HG02884 (cell line): ENCODE data around the gene PCGF6.

Experiments used
- ATAC-seq: cut with Tn5 transposase; IDR thresholded peaks from one replicate; pipeline ENCODE4 v1.9.1; 2021; ENCODE audit warnings: mild to moderate bottlenecking, moderate library complexity; ENCODE audit not compliant: unreplicated experiment

The PCGF6 gene

DNA sequence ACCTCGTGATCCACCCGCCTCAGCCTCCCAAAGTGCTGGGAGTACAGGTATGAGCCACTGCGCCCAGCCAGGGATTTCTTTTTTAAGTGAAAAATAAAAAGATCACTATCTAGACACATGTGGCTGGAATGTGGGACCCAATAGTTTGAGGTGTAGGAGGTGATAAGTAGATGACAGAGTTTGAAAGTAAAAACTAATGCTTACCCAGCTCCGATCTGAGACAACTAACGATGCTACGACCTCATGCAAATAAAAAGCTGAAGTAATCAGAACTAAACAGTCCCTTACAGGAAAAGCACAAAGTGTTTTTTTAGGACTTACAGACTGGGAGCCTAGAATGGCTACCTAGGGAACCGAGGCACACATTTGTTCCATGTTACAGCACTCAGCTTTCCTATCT lies 23.0 kb downstream of the PCGF6 start:
- no peak for ATAC-seq

- no peak for ATAC-seq
Observed at GRCh38 chr10:103316087-103316486, 34.9 kb downstream of the PCGF6 start.

GRCh38 chr10:103310197-103310596 lies 40.7 kb downstream of the PCGF6 start:
- no peak for ATAC-seq

GRCh38 chr10:103307594-103307993 lies 43.3 kb downstream of the PCGF6 start:
- no peak for ATAC-seq

- no peak for ATAC-seq
Observed at GRCh38 chr10:103295374-103296015, 55.4 kb downstream of the PCGF6 start.

GRCh38 chr10:103291588-103291987 lies 59.4 kb downstream of the PCGF6 start:
- no peak for ATAC-seq

DNA sequence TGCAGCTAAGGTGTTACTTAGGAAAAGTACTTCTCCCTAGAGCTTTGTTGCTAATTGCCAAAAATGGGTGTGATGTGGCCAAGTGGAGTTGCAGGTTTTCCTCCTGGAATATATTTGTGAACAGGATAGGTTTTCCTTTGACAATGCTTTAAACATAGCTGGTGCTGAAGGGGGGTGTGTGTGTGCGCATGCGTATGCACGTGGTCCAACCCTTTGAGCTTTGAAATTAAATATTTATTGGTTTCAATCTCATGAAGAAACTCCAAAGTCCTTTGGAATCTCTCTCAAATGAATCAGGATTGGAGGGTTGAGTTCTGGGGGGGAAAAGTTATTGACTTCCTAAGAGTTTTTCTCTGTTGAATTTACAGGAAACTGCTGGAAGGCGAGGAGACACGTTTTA lies 62.9 kb downstream of the PCGF6 start:
- no peak for ATAC-seq

DNA sequence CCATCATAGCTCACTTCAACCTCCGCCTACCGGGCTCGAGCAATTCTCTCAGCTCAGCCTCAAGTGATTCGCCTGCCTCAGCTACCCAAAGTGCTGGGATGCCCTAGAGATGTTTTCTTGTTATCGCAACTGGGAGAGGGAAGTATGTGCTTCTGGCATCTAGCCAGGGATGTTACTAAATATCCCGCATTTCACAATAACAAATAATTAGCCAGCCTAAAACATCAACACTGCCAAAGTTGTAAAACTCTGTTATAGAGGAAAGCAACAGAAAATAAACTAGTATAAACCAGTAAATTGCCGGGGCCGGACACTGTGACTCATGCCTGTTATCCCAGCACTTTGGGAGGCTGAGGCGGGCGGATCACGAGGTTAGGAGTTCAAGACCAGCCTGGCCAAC lies 66.8 kb downstream of the PCGF6 start:
- no peak for ATAC-seq

GRCh38 chr10:103282961-103283360 lies 68.0 kb downstream of the PCGF6 start:
- ATAC-seq = no peak

- no peak for ATAC-seq
Observed at GRCh38 chr10:103281753-103282152, 69.2 kb downstream of the PCGF6 start.

DNA sequence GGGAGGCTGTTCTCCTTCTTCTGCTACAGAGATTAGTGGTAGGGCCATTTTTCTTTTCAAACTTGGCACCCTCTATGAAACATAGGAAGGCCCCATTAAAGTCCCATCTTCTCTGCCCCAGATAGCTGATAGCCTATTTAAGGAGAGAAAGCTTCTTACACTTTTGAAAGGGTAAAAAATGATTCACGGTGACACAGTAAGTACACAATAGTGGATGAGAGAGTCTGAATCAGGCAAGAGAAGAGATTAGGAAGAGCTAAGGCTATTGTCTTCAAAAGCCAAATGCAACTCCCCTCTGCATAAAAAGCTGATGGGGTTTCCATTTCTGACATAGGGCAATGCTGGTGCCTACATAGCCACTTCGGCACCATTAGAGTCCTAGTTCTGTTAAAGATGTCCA lies 70.4 kb downstream of the PCGF6 start:
- ATAC-seq = no peak

- ATAC-seq = no peak
Observed at GRCh38 chr10:103280031-103280430, 70.9 kb downstream of the PCGF6 start.

- ATAC-seq = no peak
Observed at GRCh38 chr10:103278862-103279298, 72.1 kb downstream of the PCGF6 start.

GRCh38 chr10:103278537-103278823 lies 72.5 kb downstream of the PCGF6 start:
- ATAC-seq = no peak

DNA sequence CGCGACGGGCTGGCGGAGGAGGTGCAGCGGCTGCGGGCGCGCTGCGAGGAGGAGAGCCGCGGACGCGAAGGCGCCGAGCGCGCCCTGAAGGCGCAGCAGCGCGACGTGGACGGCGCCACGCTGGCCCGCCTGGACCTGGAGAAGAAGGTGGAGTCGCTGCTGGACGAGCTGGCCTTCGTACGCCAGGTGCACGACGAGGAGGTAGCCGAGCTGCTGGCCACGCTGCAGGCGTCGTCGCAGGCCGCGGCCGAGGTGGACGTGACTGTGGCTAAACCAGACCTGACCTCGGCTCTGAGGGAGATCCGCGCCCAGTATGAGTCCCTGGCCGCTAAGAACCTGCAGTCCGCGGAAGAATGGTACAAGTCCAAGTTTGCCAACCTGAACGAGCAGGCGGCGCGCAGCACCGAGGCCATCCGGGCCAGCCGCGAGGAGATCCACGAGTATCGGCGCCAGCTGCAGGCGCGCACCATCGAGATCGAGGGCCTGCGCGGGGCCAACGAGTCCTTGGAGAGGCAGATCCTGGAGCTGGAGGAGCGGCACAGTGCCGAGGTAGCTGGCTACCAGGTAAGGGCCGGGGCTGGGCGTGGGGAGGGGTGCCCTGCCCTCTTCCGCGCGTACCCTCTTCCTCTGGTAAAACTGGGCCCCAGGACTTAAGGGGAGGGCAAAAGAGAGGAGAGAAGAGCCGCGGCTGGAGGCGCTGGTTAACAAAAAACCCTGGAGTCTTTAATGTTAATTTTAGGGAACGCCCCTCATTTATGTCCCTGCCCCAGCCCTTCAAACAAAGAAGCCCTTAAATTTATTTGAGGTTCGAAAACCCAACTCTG lies 73.0 kb downstream of the PCGF6 start:
- no peak for ATAC-seq

DNA sequence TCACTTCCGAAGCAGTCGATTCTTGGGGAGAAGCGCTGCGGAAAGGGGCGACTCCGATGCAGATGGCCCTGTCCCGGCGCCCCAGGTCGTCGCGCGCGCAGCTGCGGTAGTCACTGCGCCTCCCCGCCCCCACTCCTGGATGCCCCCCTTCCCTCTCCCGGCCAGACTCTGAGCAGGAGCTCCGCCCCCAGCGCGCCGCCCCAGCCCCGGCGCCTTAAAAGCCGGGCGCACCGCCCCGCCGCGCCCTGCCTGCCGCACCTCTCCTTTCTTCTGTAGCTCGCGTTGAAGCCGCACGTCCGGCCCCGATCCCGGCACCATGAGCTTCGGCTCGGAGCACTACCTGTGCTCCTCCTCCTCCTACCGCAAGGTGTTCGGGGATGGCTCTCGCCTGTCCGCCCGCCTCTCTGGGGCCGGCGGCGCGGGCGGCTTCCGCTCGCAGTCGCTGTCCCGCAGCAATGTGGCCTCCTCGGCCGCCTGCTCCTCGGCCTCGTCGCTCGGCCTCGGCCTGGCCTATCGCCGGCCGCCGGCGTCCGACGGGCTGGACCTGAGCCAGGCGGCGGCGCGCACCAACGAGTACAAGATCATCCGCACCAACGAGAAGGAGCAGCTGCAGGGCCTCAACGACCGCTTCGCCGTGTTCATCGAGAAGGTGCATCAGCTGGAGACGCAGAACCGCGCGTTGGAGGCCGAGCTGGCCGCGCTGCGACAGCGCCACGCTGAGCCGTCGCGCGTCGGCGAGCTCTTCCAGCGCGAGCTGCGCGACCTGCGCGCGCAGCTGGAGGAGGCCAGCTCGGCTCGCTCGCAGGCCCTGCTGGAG lies 73.8 kb downstream of the PCGF6 start, which contains the start of gene INA:
TSS of gene INA (plus strand) at position 243 of the 817 bp plus-strand sequence. CDS start at position 317, 74 bp downstream.
- no peak for ATAC-seq

DNA sequence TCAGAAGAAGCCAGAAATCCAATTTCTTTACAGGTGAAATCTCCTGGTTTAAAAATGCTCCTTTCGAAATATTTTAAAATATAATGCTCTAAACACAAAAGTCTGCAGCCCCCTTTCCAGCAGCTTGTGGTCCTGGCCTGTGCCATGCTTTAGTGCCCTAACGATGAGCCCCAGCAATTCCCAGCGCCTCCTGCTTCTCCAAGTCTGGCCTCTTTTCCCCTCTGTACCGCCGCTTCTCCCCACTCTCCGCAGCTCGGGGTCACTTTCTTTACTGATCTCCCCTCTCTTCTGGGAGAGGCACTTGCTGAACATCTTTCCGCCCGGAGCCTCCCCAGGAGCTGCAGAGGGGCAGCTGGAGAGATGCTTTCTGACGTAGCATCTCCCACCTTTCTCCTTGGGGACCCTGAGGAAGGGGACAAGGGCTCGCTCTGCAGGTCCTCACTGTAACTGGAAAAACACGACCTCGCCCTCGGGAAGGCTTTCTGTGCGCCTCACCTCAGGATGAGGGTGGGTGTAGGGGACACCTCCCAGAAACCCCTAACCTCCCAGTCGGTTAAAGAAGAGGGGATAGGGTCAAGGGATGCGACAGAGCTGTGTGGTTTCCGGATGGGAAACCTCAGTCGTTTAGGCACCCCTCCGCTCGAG lies 74.6 kb downstream of the PCGF6 start:
- no peak for ATAC-seq

DNA sequence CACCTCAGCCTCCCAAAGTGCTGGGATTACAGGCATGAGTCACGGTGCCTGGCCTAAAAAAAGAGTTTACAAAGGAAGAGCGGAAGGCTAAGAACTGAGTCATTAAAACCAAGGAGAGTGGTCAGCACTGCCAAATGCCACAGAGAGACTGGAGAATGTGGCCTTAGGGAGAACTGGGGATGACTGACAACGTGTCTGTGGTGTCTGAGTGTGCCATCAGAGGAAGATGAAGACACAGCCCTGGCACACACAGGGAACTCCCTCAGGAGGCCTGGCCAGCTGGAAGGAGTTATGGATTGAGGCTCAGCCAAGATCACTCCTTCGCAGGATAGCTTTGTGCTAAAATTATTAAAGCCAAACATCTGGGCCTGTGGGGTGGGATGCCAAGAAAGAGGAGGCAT lies 77.9 kb downstream of the PCGF6 start:
- ATAC-seq = no peak

GRCh38 chr10:103265717-103266329 lies 85.1 kb downstream of the PCGF6 start:
- no peak for ATAC-seq

- ATAC-seq = no peak
Observed at GRCh38 chr10:103262229-103262628, 88.7 kb downstream of the PCGF6 start.

- ATAC-seq = no peak
Observed at GRCh38 chr10:103259989-103260388, 91.0 kb downstream of the PCGF6 start.
